A673 (cell line): ENCODE data around the gene PHACTR3.

ENCODE experiments used
- EZH2 ChIP-seq: fragments of 200-600 bp; sonication (generic); IDR thresholded peaks from 2 replicates; pipeline ENCODE4 v1.6.1; 2017; ENCODE audit warnings: borderline replicate concordance, low read depth, mild to moderate bottlenecking, mixed read lengths, antibody characterized with exemption, low read length; ENCODE audit not compliant: poor library complexity, severe bottlenecking
- TF ChIP-seq, protein P1 (sequence below): fragments of 300-800, 200-600 bp; sonication (generic); conservative IDR thresholded peaks from 2 replicates; pipeline ENCODE4 v1.5.1; 2017; ENCODE audit warnings: low read depth, mild to moderate bottlenecking, antibody characterized with exemption, low read length, moderate library complexity, mixed read lengths

GRCh38 chr20:59662856-59663512, 58.6 kb downstream of the PHACTR3 start:
- TF ChIP-seq, protein P1, sequence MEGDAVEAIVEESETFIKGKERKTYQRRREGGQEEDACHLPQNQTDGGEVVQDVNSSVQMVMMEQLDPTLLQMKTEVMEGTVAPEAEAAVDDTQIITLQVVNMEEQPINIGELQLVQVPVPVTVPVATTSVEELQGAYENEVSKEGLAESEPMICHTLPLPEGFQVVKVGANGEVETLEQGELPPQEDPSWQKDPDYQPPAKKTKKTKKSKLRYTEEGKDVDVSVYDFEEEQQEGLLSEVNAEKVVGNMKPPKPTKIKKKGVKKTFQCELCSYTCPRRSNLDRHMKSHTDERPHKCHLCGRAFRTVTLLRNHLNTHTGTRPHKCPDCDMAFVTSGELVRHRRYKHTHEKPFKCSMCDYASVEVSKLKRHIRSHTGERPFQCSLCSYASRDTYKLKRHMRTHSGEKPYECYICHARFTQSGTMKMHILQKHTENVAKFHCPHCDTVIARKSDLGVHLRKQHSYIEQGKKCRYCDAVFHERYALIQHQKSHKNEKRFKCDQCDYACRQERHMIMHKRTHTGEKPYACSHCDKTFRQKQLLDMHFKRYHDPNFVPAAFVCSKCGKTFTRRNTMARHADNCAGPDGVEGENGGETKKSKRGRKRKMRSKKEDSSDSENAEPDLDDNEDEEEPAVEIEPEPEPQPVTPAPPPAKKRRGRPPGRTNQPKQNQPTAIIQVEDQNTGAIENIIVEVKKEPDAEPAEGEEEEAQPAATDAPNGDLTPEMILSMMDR = no peak
- no peak for TF ChIP-seq EZH2
